K562 (cell line): ENCODE results near the gene NDUFV3. TPM values are rescaled to one million over a fixed set of nuclear protein-coding genes. Genes with fewer than 3 reads are reported as not detected.

ENCODE experiments used
- CTBP1 ChIP-seq: fragments of 450-650 bp; IDR thresholded peaks from 2 replicates; pipeline ENCODE4 v1.6.1; 2016; ENCODE audit warnings: borderline replicate concordance
- HDAC2 ChIP-seq: fragments of 450-650 bp; IDR thresholded peaks from 2 replicates; pipeline ENCODE4 v1.6.1; 2016; ENCODE audit warnings: mild to moderate bottlenecking
- HNRNPH1 ChIP-seq: fragments of 200-400 bp; formaldehyde crosslinking; optimal IDR thresholded peaks from 2 replicates; pipeline ENCODE3; 2017; ENCODE audit warnings: low read depth, mild to moderate bottlenecking, low read length, moderate library complexity
- MTF1 ChIP-seq: fragments of 250-450 bp; sonication (Bioruptor Pico); IDR thresholded peaks from 2 replicates; pipeline ENCODE4 v1.9.0; 2021; ENCODE audit warnings: moderate library complexity, mild to moderate bottlenecking, inconsistent platforms, borderline replicate concordance
- NFXL1 ChIP-seq: fragments of 450-650 bp; formaldehyde crosslinking; IDR thresholded peaks from 2 replicates; pipeline ENCODE4 v1.4.0; 2021; ENCODE audit warnings: mild to moderate bottlenecking
- NKRF ChIP-seq: fragments of 450-650 bp; IDR thresholded peaks from 2 replicates; pipeline ENCODE4 v1.6.1; 2016; ENCODE audit warnings: borderline replicate concordance
- PKNOX1 ChIP-seq: fragments of 450-650 bp; IDR thresholded peaks from 2 replicates; pipeline ENCODE4 v1.6.1; 2016
- RBM34 ChIP-seq: fragments of 200-400 bp; formaldehyde crosslinking; IDR thresholded peaks from 2 replicates; pipeline ENCODE4 v1.6.1; 2018; ENCODE audit warnings: low read length, borderline replicate concordance; ENCODE audit not compliant: insufficient read depth
- RUNX1 ChIP-seq: sonication (generic); IDR thresholded peaks from 2 replicates; pipeline ENCODE4 v1.6.1; 2016; ENCODE audit warnings: antibody characterized with exemption, low read depth
- SMARCE1 ChIP-seq: fragments of 450-650 bp; IDR thresholded peaks from 2 replicates; pipeline ENCODE4 v1.7.1; 2016; ENCODE audit warnings: mild to moderate bottlenecking
- TBL1XR1 ChIP-seq, 2 experiments: IDR thresholded peaks; 2 replicates each; pipeline ENCODE4 v1.6.1; 2012; ENCODE audit warnings: improper control_type of control experiment in 2 of 2, low read length in 2 of 2, mild to moderate bottlenecking in 1 of 2
- THAP12 ChIP-seq: fragments of 250-450 bp; sonication (Bioruptor Pico); IDR thresholded peaks from 2 replicates; pipeline ENCODE4 v1.9.0; 2021; ENCODE audit warnings: mild to moderate bottlenecking, inconsistent platforms
- ZKSCAN3 ChIP-seq: fragments of 250-450 bp; sonication (Bioruptor Pico); IDR thresholded peaks from 2 replicates; pipeline ENCODE4 v1.4.0; 2020
- ZNF146 ChIP-seq: IDR thresholded peaks from one replicate; pipeline ENCODE4 v1.6.1; 2018; ENCODE audit warnings: missing compliant biosample characterization; ENCODE audit not compliant: unreplicated experiment
- ZNF408 ChIP-seq: fragments of 250-450 bp; sonication (Bioruptor Pico); IDR thresholded peaks from 2 replicates; pipeline ENCODE4 v1.4.0; 2020; ENCODE audit warnings: low read depth, mild to moderate bottlenecking, moderate library complexity
- polyA plus RNA-seq, 8 experiments: library from polyadenylated mRNA; depleted of rRNA in 4 of 8; stranded (reverse) in 5 of 8; unstranded in 3 of 8; fragments of >200 nt; fragmentation: Nextera tagmentation in 2 of 8; fragmentation: Illumina TruSeq in 1 of 8; extraction: Ambion mirVana in 2 of 8; extraction: Trizol in 1 of 8; gene quantifications; 2 replicates each; pipeline versions ENCODE4 v1.2.1 to v1.2.3, GENCODE V29; 2011 to 2014; ENCODE audit warnings: inconsistent platforms in 1 of 8, missing spikeins in 1 of 8
- total RNA-seq, 7 experiments: library from RNA; depleted of rRNA in 6 of 7; stranded (reverse); fragments of >200 nt in 6 of 7; fragmentation: Illumina TruSeq in 2 of 7; extraction: Trizol in 2 of 7; gene quantifications; 2 replicates each; pipeline versions ENCODE4 v1.2.1 to v1.2.3, GENCODE V29; 2011 to 2021; ENCODE audit warnings: low replicate concordance in 1 of 7
- TF ChIP-seq, protein P1 (sequence below), 3 experiments: IDR thresholded peaks in 2 of 3; conservative IDR thresholded peaks in 1 of 3; 2 replicates each; pipeline ENCODE4 v1.5.1; 2011 to 2012; ENCODE audit warnings: low read length in 3 of 3, mild to moderate bottlenecking in 3 of 3, control low read depth in 2 of 3, improper control_type of control experiment in 1 of 3, inconsistent platforms in 1 of 3, low read depth in 1 of 3, mixed read lengths in 1 of 3, moderate library complexity in 1 of 3; ENCODE audit not compliant: insufficient read depth in 2 of 3
- TF ChIP-seq, protein P2 (sequence below), 2 experiments: IDR thresholded peaks in 1 of 2; conservative IDR thresholded peaks in 1 of 2; 2 replicates each; pipeline ENCODE4 v1.6.1; 2016; ENCODE audit warnings: low read depth in 2 of 2, mild to moderate bottlenecking in 1 of 2, missing compliant biosample characterization in 1 of 2, missing genetic modification characterization in 1 of 2, moderate library complexity in 1 of 2
- TF ChIP-seq, protein P3 (sequence below): IDR thresholded peaks from 2 replicates; pipeline ENCODE4 v1.6.1; 2011; ENCODE audit not compliant: insufficient read length; ENCODE audit errors: extremely low read depth

NDUFV3 gene
- total and polyA plus RNA-seq, 9 of the 15 experiments (the other 6 are each of a cell fraction or from before 2014, with no cell fraction given) = 19.1 to 87.8 (median 74.3) TPM

GRCh38 chr21:42929969-42930368 is 36.9 kb downstream of the NDUFV3 start (continued):
- no peak for TF ChIP-seq MTF1
- peak; percentile 62; the same call in 1 of the 2 replicates for TF ChIP-seq CTBP1
- TF ChIP-seq ZNF146 = no peak
- TF ChIP-seq, protein P1, sequence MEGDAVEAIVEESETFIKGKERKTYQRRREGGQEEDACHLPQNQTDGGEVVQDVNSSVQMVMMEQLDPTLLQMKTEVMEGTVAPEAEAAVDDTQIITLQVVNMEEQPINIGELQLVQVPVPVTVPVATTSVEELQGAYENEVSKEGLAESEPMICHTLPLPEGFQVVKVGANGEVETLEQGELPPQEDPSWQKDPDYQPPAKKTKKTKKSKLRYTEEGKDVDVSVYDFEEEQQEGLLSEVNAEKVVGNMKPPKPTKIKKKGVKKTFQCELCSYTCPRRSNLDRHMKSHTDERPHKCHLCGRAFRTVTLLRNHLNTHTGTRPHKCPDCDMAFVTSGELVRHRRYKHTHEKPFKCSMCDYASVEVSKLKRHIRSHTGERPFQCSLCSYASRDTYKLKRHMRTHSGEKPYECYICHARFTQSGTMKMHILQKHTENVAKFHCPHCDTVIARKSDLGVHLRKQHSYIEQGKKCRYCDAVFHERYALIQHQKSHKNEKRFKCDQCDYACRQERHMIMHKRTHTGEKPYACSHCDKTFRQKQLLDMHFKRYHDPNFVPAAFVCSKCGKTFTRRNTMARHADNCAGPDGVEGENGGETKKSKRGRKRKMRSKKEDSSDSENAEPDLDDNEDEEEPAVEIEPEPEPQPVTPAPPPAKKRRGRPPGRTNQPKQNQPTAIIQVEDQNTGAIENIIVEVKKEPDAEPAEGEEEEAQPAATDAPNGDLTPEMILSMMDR (IDR thresholded peaks at IDR 0.05 in 2 of 3, conservative IDR thresholded peaks at IDR 0.05 in 1 of 3; ENCODE audit: insufficient read depth in 2 of 3, low read depth in 1 of 3, low read length in 3 of 3) = no peak
- no peak for TF ChIP-seq HNRNPH1
- TF ChIP-seq RUNX1 = no peak
- TF ChIP-seq SMARCE1 = peak; percentile 37; the same call in 1 of the 2 replicates
- TF ChIP-seq, protein P2, sequence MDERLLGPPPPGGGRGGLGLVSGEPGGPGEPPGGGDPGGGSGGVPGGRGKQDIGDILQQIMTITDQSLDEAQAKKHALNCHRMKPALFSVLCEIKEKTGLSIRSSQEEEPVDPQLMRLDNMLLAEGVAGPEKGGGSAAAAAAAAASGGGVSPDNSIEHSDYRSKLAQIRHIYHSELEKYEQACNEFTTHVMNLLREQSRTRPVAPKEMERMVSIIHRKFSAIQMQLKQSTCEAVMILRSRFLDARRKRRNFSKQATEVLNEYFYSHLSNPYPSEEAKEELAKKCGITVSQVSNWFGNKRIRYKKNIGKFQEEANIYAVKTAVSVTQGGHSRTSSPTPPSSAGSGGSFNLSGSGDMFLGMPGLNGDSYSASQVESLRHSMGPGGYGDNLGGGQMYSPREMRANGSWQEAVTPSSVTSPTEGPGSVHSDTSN (CRISPR knock-in tag; IDR thresholded peaks at IDR 0.05; ENCODE audit: low read depth) = no peak
- TF ChIP-seq, protein P2 (tag; conservative IDR thresholded peaks at IDR 0.05; ENCODE audit: low read depth) = peak; percentile 69
- TF ChIP-seq ZNF408 (CRISPR knock-in tag) = no peak
- TF ChIP-seq ZKSCAN3 (CRISPR knock-in tag) = no peak
- TF ChIP-seq NFXL1 (CRISPR knock-in tag) = no peak
- no peak for TF ChIP-seq RBM34
- TF ChIP-seq, protein P3, sequence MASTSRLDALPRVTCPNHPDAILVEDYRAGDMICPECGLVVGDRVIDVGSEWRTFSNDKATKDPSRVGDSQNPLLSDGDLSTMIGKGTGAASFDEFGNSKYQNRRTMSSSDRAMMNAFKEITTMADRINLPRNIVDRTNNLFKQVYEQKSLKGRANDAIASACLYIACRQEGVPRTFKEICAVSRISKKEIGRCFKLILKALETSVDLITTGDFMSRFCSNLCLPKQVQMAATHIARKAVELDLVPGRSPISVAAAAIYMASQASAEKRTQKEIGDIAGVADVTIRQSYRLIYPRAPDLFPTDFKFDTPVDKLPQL = no peak
- peak; percentile 92 for TF ChIP-seq PKNOX1
- TF ChIP-seq THAP12 (CRISPR knock-in tag) = no peak
- TF ChIP-seq NKRF = no peak
- peak in 1 of 2 experiments; percentile 49; a peak in 1 of 4 replicates for TF ChIP-seq TBL1XR1 (IDR thresholded peaks at IDR 0.05; ENCODE audit: low read length in 2 of 2)
- TF ChIP-seq HDAC2 = no peak
